Measurements from ENCODE around the gene SIRPB1.
A peak's percentile ranks its signal among the peaks of the same experiment; 100 is the strongest.
"Not testable (repeated sequence)": the region's sequence is repeated elsewhere in the genome, so short reads cannot be mapped to it uniquely, and the experiment has no call there.

The SIRPB1 gene

DNA sequence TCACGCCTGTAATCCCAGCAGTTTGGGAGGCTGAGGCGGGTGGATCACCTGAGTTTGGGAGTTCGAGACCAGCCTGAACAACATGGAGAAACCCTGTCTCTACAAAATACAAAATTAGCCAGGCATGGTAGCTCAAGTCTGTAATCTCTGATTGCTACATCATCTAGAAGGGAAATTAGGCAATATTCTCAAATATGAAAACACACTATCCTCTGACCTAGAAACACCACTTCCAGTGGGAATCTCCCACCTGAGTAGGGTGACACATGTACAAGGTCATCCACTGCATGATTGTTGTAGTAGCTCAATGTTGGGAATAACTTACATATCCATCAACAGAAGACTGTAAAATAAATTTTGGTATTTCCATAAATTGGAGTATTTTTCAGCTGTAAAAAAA, 43.2 kb downstream of the SIRPB1 start:
- TF ChIP-seq CTCF (IDR thresholded peaks at IDR 0.05; ENCODE audit: low read depth, low read length) = no peak
- H3K4me3 ChIP-seq (replicated peaks in 1 of 2; ENCODE audit: low read depth in 2 of 2, low read length in 2 of 2) = no peak overlapping the region
- DNase-seq (ENCODE audit: low read depth in 2 of 2) = peak in 1 of 2 donors; percentile 5

- H3K4me3 ChIP-seq (replicated peaks in 1 of 2; ENCODE audit: low read depth in 2 of 2, low read length in 2 of 2); DNase-seq (ENCODE audit: low read depth in 2 of 2): not testable (repeated sequence)
Observed at GRCh38 chr20:1576003-1576402, 43.8 kb downstream of the SIRPB1 start.

GRCh38 chr20:1571583-1571982, 48.2 kb downstream of the SIRPB1 start:
- not testable (repeated sequence) for DNase-seq (ENCODE audit: low read depth in 2 of 2); H3K4me3 ChIP-seq (replicated peaks in 1 of 2; ENCODE audit: low read depth in 2 of 2, low read length in 2 of 2)
